HEK293 (cell line): ENCODE data around the gene TIMM44.

Experiments used
- BCL11A ChIP-seq: fragments of 450-650 bp; formaldehyde crosslinking; IDR thresholded peaks from 2 replicates; pipeline ENCODE4 v1.5.1; 2016; ENCODE audit warnings: low read depth, missing biosample characterization, missing genetic modification characterization
- EGR2 ChIP-seq: fragments of 450-650 bp; formaldehyde crosslinking; IDR thresholded peaks from 2 replicates; pipeline ENCODE4 v1.5.1; 2016; ENCODE audit warnings: low read depth, missing biosample characterization, missing genetic modification characterization
- IKZF3 ChIP-seq: fragments of 450-650 bp; IDR thresholded peaks from 2 replicates; pipeline ENCODE4 v1.5.0; 2018; ENCODE audit warnings: missing biosample characterization, mild to moderate bottlenecking, missing genetic modification characterization, moderate library complexity
- PBX3 ChIP-seq: sonication (generic); formaldehyde crosslinking; IDR thresholded peaks from 2 replicates; pipeline ENCODE4 v1.8.1; 2022; ENCODE audit warnings: mild to moderate bottlenecking, moderate library complexity, missing genetic modification reagents
- PRDM10 ChIP-seq: fragments of 450-650 bp; formaldehyde crosslinking; IDR thresholded peaks from 2 replicates; pipeline ENCODE4 v1.5.1; 2016; ENCODE audit warnings: missing biosample characterization, missing genetic modification characterization
- PRDM6 ChIP-seq: fragments of 450-650 bp; formaldehyde crosslinking; IDR thresholded peaks from 2 replicates; pipeline ENCODE4 v1.5.1; 2017; ENCODE audit warnings: missing biosample characterization, missing genetic modification characterization
- RBAK ChIP-seq: fragments of 450-650 bp; formaldehyde crosslinking; IDR thresholded peaks from 2 replicates; pipeline ENCODE4 v1.5.1; 2016; ENCODE audit warnings: missing biosample characterization, missing genetic modification characterization
- REST ChIP-seq: fragments of 450-650 bp; formaldehyde crosslinking; IDR thresholded peaks from 2 replicates; pipeline ENCODE4 v1.5.1; 2016; ENCODE audit warnings: missing biosample characterization, missing genetic modification characterization
- SCRT1 ChIP-seq: fragments of 450-650 bp; formaldehyde crosslinking; IDR thresholded peaks from 2 replicates; pipeline ENCODE4 v1.5.1; 2016; ENCODE audit warnings: missing biosample characterization, missing genetic modification characterization, borderline replicate concordance
- SP7 ChIP-seq: fragments of 450-650 bp; formaldehyde crosslinking; IDR thresholded peaks from 2 replicates; pipeline ENCODE4 v1.5.1; 2016; ENCODE audit warnings: missing biosample characterization, missing genetic modification characterization
- WT1 ChIP-seq: fragments of 450-650 bp; formaldehyde crosslinking; IDR thresholded peaks from 2 replicates; pipeline ENCODE4 v1.5.1; 2016; ENCODE audit warnings: missing biosample characterization, missing genetic modification characterization
- ZBTB21 ChIP-seq: fragments of 450-650 bp; formaldehyde crosslinking; IDR thresholded peaks from 2 replicates; pipeline ENCODE4 v1.5.1; 2017; ENCODE audit warnings: missing biosample characterization, missing genetic modification characterization
- ZBTB8A ChIP-seq: fragments of 450-650 bp; formaldehyde crosslinking; IDR thresholded peaks from 2 replicates; pipeline ENCODE4 v1.5.1; 2016; ENCODE audit warnings: missing biosample characterization, missing genetic modification characterization
- ZFHX2 ChIP-seq: fragments of 450-650 bp; formaldehyde crosslinking; conservative IDR thresholded peaks from 2 replicates; pipeline ENCODE4 v1.5.1; 2016; ENCODE audit warnings: missing biosample characterization, missing genetic modification characterization
- ZFP3 ChIP-seq: fragments of 450-650 bp; formaldehyde crosslinking; IDR thresholded peaks from 2 replicates; pipeline ENCODE4 v1.5.1; 2016; ENCODE audit warnings: low read depth, missing biosample characterization, missing genetic modification characterization
- ZNF248 ChIP-seq: fragments of 450-650 bp; formaldehyde crosslinking; IDR thresholded peaks from 2 replicates; pipeline ENCODE4 v1.5.1; 2017; ENCODE audit warnings: missing biosample characterization, missing genetic modification characterization
- ZNF48 ChIP-seq: fragments of 450-650 bp; formaldehyde crosslinking; IDR thresholded peaks from 2 replicates; pipeline ENCODE4 v1.5.1; 2016; ENCODE audit warnings: missing biosample characterization, missing genetic modification characterization
- ZNF514 ChIP-seq: fragments of 450-650 bp; formaldehyde crosslinking; IDR thresholded peaks from 2 replicates; pipeline ENCODE4 v1.5.1; 2016; ENCODE audit warnings: missing biosample characterization, missing genetic modification characterization
- ZNF521 ChIP-seq: fragments of 450-650 bp; formaldehyde crosslinking; IDR thresholded peaks from 2 replicates; pipeline ENCODE4 v1.5.1; 2017; ENCODE audit warnings: missing biosample characterization, mild to moderate bottlenecking, missing genetic modification characterization
- ZNF558 ChIP-seq: fragments of 450-650 bp; formaldehyde crosslinking; IDR thresholded peaks from 2 replicates; pipeline ENCODE4 v1.5.1; 2016; ENCODE audit warnings: missing biosample characterization, missing genetic modification characterization
- ZNF600 ChIP-seq: fragments of 450-650 bp; formaldehyde crosslinking; IDR thresholded peaks from 2 replicates; pipeline ENCODE4 v1.5.1; 2016; ENCODE audit warnings: missing biosample characterization, missing genetic modification characterization
- ZNF626 ChIP-seq: fragments of 450-650 bp; sonication (Bioruptor Pico); formaldehyde crosslinking; IDR thresholded peaks from 2 replicates; pipeline ENCODE4 v1.5.1; 2018; ENCODE audit warnings: missing biosample characterization, missing genetic modification characterization, inconsistent platforms
- ZNF707 ChIP-seq: fragments of 450-650 bp; formaldehyde crosslinking; IDR thresholded peaks from 2 replicates; pipeline ENCODE4 v1.5.1; 2016; ENCODE audit warnings: missing biosample characterization, missing genetic modification characterization
- ZNF747 ChIP-seq: fragments of 450-650 bp; formaldehyde crosslinking; IDR thresholded peaks from 2 replicates; pipeline ENCODE4 v1.5.1; 2016; ENCODE audit warnings: missing biosample characterization, missing genetic modification characterization
- ZNF768 ChIP-seq: fragments of 450-650 bp; formaldehyde crosslinking; IDR thresholded peaks from 2 replicates; pipeline ENCODE4 v1.5.1; 2018; ENCODE audit warnings: missing biosample characterization, mild to moderate bottlenecking, missing genetic modification characterization
- ZXDB ChIP-seq: fragments of 450-650 bp; formaldehyde crosslinking; IDR thresholded peaks from 2 replicates; pipeline ENCODE4 v1.5.1; 2016; ENCODE audit warnings: missing biosample characterization, missing genetic modification characterization

The TIMM44 gene

GRCh38 chr19:7925171-7925851, 18.2 kb downstream of the TIMM44 start (continued):
- no peak for TF ChIP-seq ZNF747 (tag by site-specific recombination)
- TF ChIP-seq EGR2 (tag by site-specific recombination): 0 out of 2 replicates have a peak, but pooled peaks have one; percentile 9
- TF ChIP-seq ZNF626: no peak
- no peak for TF ChIP-seq ZBTB21 (tag by site-specific recombination)
- no peak for TF ChIP-seq ZNF600 (tag by site-specific recombination)
- TF ChIP-seq ZFHX2: peak; percentile 90
- TF ChIP-seq ZNF558: no peak
- peak; percentile 41; the same call in 1 of the 2 replicates for TF ChIP-seq PRDM10
- no peak for TF ChIP-seq ZNF514 (tag by site-specific recombination)
- TF ChIP-seq ZNF707 (tag by site-specific recombination): no peak
- TF ChIP-seq SCRT1 (tag by site-specific recombination): no peak
- TF ChIP-seq WT1 (tag by site-specific recombination): no peak
- TF ChIP-seq ZNF768 (tag by site-specific recombination): no peak
- TF ChIP-seq ZBTB8A: no peak
- TF ChIP-seq IKZF3 (tag by site-specific recombination): no peak
- TF ChIP-seq RBAK: no peak
- no peak for TF ChIP-seq ZNF248
- no peak for TF ChIP-seq PRDM6
- TF ChIP-seq ZXDB (tag by site-specific recombination): no peak
- TF ChIP-seq ZNF521 (tag by site-specific recombination): no peak
- TF ChIP-seq SP7: no peak
- no peak for TF ChIP-seq ZNF48 (tag by site-specific recombination)
- TF ChIP-seq BCL11A (tag by site-specific recombination): no peak
- TF ChIP-seq PBX3 (CRISPR knock-in tag): peak; percentile 95
- TF ChIP-seq ZFP3: no peak
- no peak for TF ChIP-seq REST (tag by site-specific recombination)
- TF ChIP-seq, all 188 proteins: peak for 28
